Measurements from ENCODE around the gene DUSP15.

GRCh38 chr20:31875671-31876070, 5.3 kb upstream of the DUSP15 start:
- TF ChIP-seq CTCF (IDR thresholded peaks at IDR 0.05) (no peak), POLR2A (IDR thresholded peaks at IDR 0.05) (no peak)
